ENCODE results near the gene VAMP3.

The VAMP3 gene

GRCh38 chr1:7751174-7751573, 19.9 kb upstream of the VAMP3 start:
- FAIRE-seq = no peak
- no peak for TF ChIP-seq POLR2A (IDR thresholded peaks at IDR 0.05; ENCODE audit: low read depth, low read length)
- DNase-seq (ENCODE audit: insufficient read length, low spot score) = no peak

DNA sequence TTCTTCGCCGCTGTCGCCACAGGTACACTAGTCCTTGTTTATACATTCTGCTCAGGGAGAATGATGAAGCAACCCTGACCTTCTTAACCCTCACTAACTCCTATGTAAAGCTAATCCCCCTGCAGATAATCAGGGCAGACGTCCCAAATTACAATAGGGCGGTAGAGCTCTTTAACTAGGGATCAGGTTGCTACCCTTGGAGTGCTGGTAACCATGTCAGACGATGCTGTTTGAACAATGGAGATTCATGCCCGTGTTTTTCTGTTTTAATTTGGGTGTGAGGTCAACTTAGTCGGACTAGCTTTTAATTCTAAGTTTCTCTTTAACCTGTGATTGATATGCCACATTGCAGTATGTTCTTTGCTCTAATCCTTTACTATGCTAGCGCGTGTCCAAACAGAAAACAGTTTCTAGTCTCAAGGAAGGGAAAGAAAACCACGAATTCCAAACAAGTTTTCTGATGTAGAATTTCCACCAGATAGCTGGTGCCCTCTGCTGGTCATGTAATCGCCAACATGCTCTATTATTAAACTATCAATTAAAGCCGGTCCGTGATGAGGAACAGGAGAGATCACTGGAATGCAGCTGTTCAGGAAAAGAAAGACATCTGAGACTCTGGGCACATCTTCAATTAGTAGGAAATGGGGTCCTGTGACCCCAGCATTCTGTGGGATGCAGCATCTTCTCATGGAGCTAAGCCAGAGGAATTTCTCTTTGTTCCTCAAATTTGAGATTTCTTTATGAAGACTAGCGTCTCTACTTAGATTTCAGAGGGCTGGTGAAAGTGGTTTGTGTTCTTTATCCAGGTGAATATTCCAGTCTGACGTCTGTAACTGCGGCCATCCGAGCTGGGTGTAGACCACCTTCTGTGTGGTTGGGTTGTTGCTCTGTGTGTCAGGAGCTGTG, 18.3 kb upstream of the VAMP3 start:
- peak; percentile 15 for DNase-seq (ENCODE audit: insufficient read length, low spot score)
- TF ChIP-seq POLR2A (IDR thresholded peaks at IDR 0.05; ENCODE audit: low read depth, low read length) = no peak
- FAIRE-seq = peak; percentile 58

GRCh38 chr1:7753641-7754040, 17.5 kb upstream of the VAMP3 start:
- TF ChIP-seq POLR2A (IDR thresholded peaks at IDR 0.05; ENCODE audit: low read depth, low read length) = no peak
- no peak for FAIRE-seq
- DNase-seq (ENCODE audit: insufficient read length, low spot score) = no peak

- TF ChIP-seq POLR2A (IDR thresholded peaks at IDR 0.05; ENCODE audit: low read depth, low read length) = no peak
- no peak for DNase-seq (ENCODE audit: insufficient read length, low spot score)
- no peak for FAIRE-seq
Measured at GRCh38 chr1:7754234-7754633, 16.9 kb upstream of the VAMP3 start.

GRCh38 chr1:7755448-7755847, 15.6 kb upstream of the VAMP3 start:
- no peak for FAIRE-seq
- TF ChIP-seq POLR2A (IDR thresholded peaks at IDR 0.05; ENCODE audit: low read depth, low read length) = no peak
- no peak for DNase-seq (ENCODE audit: insufficient read length, low spot score)

DNA sequence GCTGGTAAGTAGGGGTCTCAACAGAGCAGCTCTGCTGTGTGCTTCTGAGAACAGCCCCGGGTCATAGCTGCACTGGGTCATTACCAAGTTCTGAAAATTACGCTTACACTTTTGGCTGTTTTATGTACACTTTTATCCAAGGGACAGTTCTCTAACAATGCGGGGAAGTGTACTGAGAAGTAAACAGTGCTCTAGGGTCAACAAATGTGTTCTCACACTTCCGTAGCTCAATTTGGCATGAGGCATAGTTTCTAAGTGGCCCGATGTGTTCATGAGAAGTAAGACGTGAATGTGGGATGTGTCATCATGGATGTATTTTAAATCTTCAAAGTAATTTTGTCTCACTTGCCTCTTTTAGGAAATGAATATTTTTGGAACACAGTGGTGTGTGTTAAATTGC, 10.9 kb upstream of the VAMP3 start:
- FAIRE-seq (no peak), DNase-seq (ENCODE audit: insufficient read length, low spot score) (no peak)
- TF ChIP-seq POLR2A (IDR thresholded peaks at IDR 0.05; ENCODE audit: low read depth, low read length) = no peak

DNA sequence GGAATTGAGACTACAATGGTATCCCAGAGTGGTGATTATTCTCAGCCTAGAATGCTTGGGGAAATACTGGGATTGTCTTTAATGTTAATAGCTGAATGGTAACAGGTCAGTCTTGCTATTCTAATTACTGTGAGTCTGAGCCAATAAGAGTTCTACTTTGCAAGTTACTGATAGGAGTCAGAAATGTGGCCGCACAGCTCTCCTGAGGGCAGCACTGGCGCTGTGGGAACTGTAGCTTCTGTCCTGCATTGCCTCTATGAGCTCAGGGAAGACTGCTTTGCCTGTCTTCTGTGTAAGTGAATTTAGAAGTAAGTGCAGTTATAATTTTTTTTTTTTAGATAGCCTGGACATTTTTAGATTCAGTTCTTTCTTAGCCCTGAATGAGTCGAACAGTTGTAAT, 10.0 kb upstream of the VAMP3 start:
- DNase-seq (ENCODE audit: insufficient read length, low spot score) = no peak
- no peak for TF ChIP-seq POLR2A (IDR thresholded peaks at IDR 0.05; ENCODE audit: low read depth, low read length)
- FAIRE-seq = no peak

GRCh38 chr1:7767176-7767575, 3.9 kb upstream of the VAMP3 start:
- FAIRE-seq (no peak), DNase-seq (ENCODE audit: insufficient read length, low spot score) (no peak)
- TF ChIP-seq POLR2A (IDR thresholded peaks at IDR 0.05; ENCODE audit: low read depth, low read length) = no peak

DNA sequence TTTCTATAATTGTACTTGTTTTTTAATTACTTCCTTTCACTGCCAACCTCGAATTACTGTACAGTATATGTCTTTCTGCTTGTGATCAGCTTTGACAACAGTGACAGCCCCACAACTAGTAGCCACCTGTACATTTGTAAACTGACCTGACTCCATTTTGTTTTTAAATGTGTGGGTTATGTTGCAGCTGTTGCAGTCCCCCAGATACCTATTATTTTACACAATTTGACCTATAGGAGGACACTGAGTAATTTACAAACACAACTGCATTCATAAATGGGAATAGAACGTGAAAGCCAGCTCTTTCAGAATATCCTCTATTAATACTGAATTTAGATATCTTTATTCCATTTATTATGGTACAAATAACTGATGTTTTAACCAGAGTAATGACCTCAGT, 2.5 kb upstream of the VAMP3 start:
- DNase-seq (ENCODE audit: insufficient read length, low spot score) (no peak), FAIRE-seq (no peak)
- no peak for TF ChIP-seq POLR2A (IDR thresholded peaks at IDR 0.05; ENCODE audit: low read depth, low read length)

- no peak for FAIRE-seq
- no peak for DNase-seq (ENCODE audit: insufficient read length, low spot score)
- TF ChIP-seq POLR2A (IDR thresholded peaks at IDR 0.05; ENCODE audit: low read depth, low read length) = no peak
Measured at GRCh38 chr1:7769673-7770412, 1.3 kb upstream of the VAMP3 start.

DNA sequence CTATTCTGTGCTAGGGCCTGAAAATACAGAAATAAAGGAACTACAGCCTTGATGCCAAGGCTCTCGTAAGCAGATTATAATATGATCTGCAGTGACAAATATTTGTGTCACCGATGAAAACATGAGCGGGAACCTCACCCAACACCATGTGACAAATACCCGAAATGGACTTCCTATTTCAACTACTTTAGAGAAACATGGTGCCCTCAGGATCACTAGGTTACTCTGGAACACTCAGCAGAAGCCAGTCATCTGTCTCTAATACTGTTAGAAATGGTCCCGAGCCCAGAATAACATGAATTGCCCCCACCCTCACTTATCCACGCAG, 463 bp upstream of the VAMP3 start:
- DNase-seq (ENCODE audit: insufficient read length, low spot score) = no peak
- TF ChIP-seq POLR2A (IDR thresholded peaks at IDR 0.05; ENCODE audit: low read depth, low read length) = no peak
- FAIRE-seq = no peak

GRCh38 chr1:7771823-7772299, 765 bp downstream of the VAMP3 start:
- DNase-seq (ENCODE audit: insufficient read length, low spot score) (no peak), FAIRE-seq (no peak)
- no peak for TF ChIP-seq POLR2A (IDR thresholded peaks at IDR 0.05; ENCODE audit: low read depth, low read length)

DNA sequence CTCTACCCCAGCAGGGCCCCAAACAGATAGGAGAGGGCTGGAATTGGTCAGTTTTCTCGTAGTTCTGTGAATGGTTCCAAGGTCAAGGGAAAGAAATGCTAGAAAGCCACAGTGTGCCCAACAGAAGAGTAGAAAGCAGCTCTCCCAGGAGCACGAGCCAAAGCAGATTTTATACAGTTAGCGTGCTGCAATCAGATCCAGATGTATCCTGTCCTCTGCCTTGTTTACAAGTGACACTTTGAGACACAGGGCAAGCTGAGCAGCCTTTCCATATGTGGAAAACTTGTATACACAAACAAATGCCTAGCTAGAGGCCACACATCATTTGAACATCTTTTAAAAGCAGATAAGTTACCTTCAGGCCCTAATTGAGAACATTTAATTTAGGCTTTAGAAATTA, 6.5 kb downstream of the VAMP3 start:
- FAIRE-seq (no peak), DNase-seq (ENCODE audit: insufficient read length, low spot score) (no peak)
- no peak for TF ChIP-seq POLR2A (IDR thresholded peaks at IDR 0.05; ENCODE audit: low read depth, low read length)

DNA sequence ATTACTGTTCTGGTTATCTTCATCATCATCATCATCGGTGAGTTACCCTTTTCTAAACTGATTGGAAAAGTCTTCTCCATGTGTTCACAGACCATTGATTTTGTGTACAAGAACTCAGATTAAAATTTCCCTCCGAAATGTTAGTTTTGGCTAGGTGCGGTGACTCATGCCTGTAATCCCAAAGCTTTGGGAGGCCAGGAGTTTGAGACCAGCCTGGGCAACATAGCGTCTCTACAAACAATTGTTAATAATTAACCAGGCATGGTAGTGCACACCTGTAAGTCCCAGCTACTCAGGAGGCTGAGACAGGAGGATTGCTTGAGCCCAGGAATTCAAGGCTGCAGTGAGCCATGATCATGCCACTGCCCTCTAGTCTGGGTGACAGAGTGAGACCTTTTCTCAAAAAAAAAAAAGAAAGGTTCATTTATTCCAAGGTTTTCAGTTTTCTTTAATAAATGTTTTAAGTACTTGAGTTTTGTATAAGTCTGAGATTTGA, 7.1 kb downstream of the VAMP3 start:
- FAIRE-seq = no peak
- no peak for DNase-seq (ENCODE audit: insufficient read length, low spot score)
- no peak for TF ChIP-seq POLR2A (IDR thresholded peaks at IDR 0.05; ENCODE audit: low read depth, low read length)

DNA sequence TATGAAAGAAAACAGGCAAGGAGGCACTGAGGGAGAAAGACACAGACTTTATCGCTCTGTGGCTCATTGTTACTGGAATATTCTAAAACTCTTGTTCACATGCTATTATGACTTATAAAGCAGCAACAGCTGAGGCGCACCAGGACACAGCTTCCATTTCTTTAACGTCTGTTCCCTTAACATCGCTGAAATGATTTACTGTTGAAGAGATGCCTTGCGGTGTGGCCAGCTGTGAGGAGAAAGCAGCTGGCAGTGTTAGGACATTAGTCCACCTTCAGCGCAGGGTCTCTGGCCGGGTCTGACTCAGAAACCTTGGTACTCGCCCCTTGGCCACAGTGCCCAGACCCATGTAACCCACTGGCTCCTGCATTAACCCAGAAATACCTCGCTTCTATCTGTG, 9.9 kb downstream of the VAMP3 start:
- DNase-seq (ENCODE audit: insufficient read length, low spot score) (no peak), FAIRE-seq (no peak)
- TF ChIP-seq POLR2A (IDR thresholded peaks at IDR 0.05; ENCODE audit: low read depth, low read length) = no peak
